H9 (cell line): ENCODE data around the gene GNPNAT1. TPM values are rescaled to one million over a fixed set of nuclear protein-coding genes. Genes with fewer than 3 reads are reported as not detected.

Experiments used
- DNase-seq: peaks from one replicate; pipeline ENCODE4 v3.0.0-alpha.2; 2017
- H2AFZ ChIP-seq: one replicate; pipeline ENCODE4 v1.6.1; 2013; ENCODE audit warnings: mild to moderate bottlenecking, low read length, control low read depth, moderate library complexity
- H2AK5ac ChIP-seq: 2 replicates; pipeline ENCODE4 v1.6.1; 2013; ENCODE audit warnings: low read length, control low read depth, mixed read lengths; ENCODE audit not compliant: insufficient read length
- H2BK120ac ChIP-seq: one replicate; pipeline ENCODE4 v1.6.1; 2013; ENCODE audit warnings: low read depth, mild to moderate bottlenecking, low read length, control low read depth, inconsistent platforms; ENCODE audit not compliant: poor library complexity, severe bottlenecking
- H2BK12ac ChIP-seq: 2 replicates; pipeline ENCODE4 v1.6.1; 2013; ENCODE audit warnings: low read length, control low read depth, mixed read lengths, low read depth; ENCODE audit not compliant: insufficient read length
- H2BK15ac ChIP-seq: 2 replicates; pipeline ENCODE4 v1.6.1; 2013; ENCODE audit warnings: low read depth, low read length, control low read depth
- H2BK20ac ChIP-seq: one replicate; pipeline ENCODE4 v1.6.1; 2013; ENCODE audit warnings: low read depth, mild to moderate bottlenecking, low read length, control low read depth, inconsistent platforms; ENCODE audit not compliant: poor library complexity, severe bottlenecking
- H2BK5ac ChIP-seq: 2 replicates; pipeline ENCODE4 v1.6.1; 2013; ENCODE audit warnings: low read length, control low read depth, mixed read lengths; ENCODE audit not compliant: insufficient read length
- H3K14ac ChIP-seq: 2 replicates; pipeline ENCODE4 v1.6.1; 2013; ENCODE audit warnings: low read length, control low read depth; ENCODE audit not compliant: insufficient read depth
- H3K18ac ChIP-seq: 2 replicates; pipeline ENCODE4 v1.6.1; 2013; ENCODE audit warnings: low read depth, mild to moderate bottlenecking, mixed read lengths, low read length, control low read depth; ENCODE audit not compliant: insufficient read length
- H3K23ac ChIP-seq: 2 replicates; pipeline ENCODE4 v1.6.1; 2013; ENCODE audit warnings: low read length, control low read depth, mixed read lengths, low read depth; ENCODE audit not compliant: insufficient read length
- H3K23me2 ChIP-seq: 2 replicates; pipeline ENCODE4 v1.6.1; 2013; ENCODE audit warnings: low read depth, mild to moderate bottlenecking, mixed read lengths, low read length, control low read depth; ENCODE audit not compliant: insufficient read length, poor library complexity, severe bottlenecking
- H3K27ac ChIP-seq: 2 replicates; pipeline ENCODE4 v1.5.1; 2013; ENCODE audit warnings: low read length, control low read depth, mixed read lengths, low read depth; ENCODE audit not compliant: insufficient read length
- H3K27me3 ChIP-seq: 2 replicates; pipeline ENCODE4 v1.6.1; 2013; ENCODE audit warnings: low read length, control low read depth, inconsistent platforms; ENCODE audit not compliant: insufficient read depth
- H3K4ac ChIP-seq: 2 replicates; pipeline ENCODE4 v1.6.1; 2013; ENCODE audit warnings: low read depth, mild to moderate bottlenecking, control low read depth, inconsistent platforms, low read length, moderate library complexity
- H3K4me1 ChIP-seq: 2 replicates; pipeline ENCODE4 v1.6.1; 2013; ENCODE audit warnings: low read length, control low read depth, inconsistent platforms; ENCODE audit not compliant: insufficient read depth
- H3K4me2 ChIP-seq: 2 replicates; pipeline ENCODE4 v1.6.1; 2013; ENCODE audit warnings: low read length, control low read depth, mixed read lengths; ENCODE audit not compliant: insufficient read length, insufficient read depth
- H3K56ac ChIP-seq: 2 replicates; pipeline ENCODE4 v1.6.1; 2013; ENCODE audit warnings: low read depth, mild to moderate bottlenecking, mixed read lengths, low read length, control low read depth; ENCODE audit not compliant: insufficient read length
- H3K79me1 ChIP-seq: 2 replicates; pipeline ENCODE4 v1.6.1; 2013; ENCODE audit warnings: low read depth, mild to moderate bottlenecking, moderate library complexity, low read length, control low read depth, inconsistent platforms; ENCODE audit not compliant: insufficient read depth, poor library complexity, severe bottlenecking
- H3K79me2 ChIP-seq: 2 replicates; pipeline ENCODE4 v1.6.1; 2013; ENCODE audit warnings: low read length, control low read depth, inconsistent platforms; ENCODE audit not compliant: insufficient read depth
- H3K9ac ChIP-seq: 2 replicates; pipeline ENCODE4 v1.6.1; 2013; ENCODE audit warnings: low read length, control low read depth, mixed read lengths; ENCODE audit not compliant: insufficient read length; ENCODE audit errors: extremely low read depth
- H3K9me3 ChIP-seq: one replicate; pipeline ENCODE4 v1.6.1; 2013; ENCODE audit warnings: low read depth, low read length, inconsistent platforms; ENCODE audit not compliant: control insufficient read depth
- H3T11ph ChIP-seq: one replicate; pipeline ENCODE4 v1.6.1; 2013; ENCODE audit warnings: mild to moderate bottlenecking, low read length, control low read depth, inconsistent platforms
- H4K20me1 ChIP-seq: one replicate; pipeline ENCODE4 v1.6.1; 2013; ENCODE audit not compliant: control insufficient read depth, insufficient read length, insufficient read depth
- H4K5ac ChIP-seq: 2 replicates; pipeline ENCODE4 v1.6.1; 2013; ENCODE audit warnings: low read depth, mild to moderate bottlenecking, mixed read lengths, low read length, control low read depth; ENCODE audit not compliant: insufficient read length
- H4K8ac ChIP-seq: replicated peaks from 2 replicates; pipeline ENCODE4 v1.6.1; 2013; ENCODE audit warnings: low read length, control low read depth, mixed read lengths, low read depth; ENCODE audit not compliant: insufficient read length
- H4K91ac ChIP-seq: 2 replicates; pipeline ENCODE4 v1.6.1; 2013; ENCODE audit warnings: low read depth, mild to moderate bottlenecking, moderate library complexity, mixed read lengths, low read length, control low read depth; ENCODE audit not compliant: insufficient read length
- H3K27ac Mint-ChIP-seq, 3 experiments: 2 replicates in 2 of 3; 3 replicates in 1 of 3; pipeline ENCODE4 v1.8.0; 2020 to 2021; ENCODE audit warnings: mixed read lengths in 3 of 3, mild to moderate bottlenecking in 1 of 3, moderate library complexity in 1 of 3
- H3K27me3 Mint-ChIP-seq: 2 replicates; pipeline ENCODE4 v1.8.0; 2021; ENCODE audit warnings: low read depth, mild to moderate bottlenecking, moderate library complexity, mixed read lengths
- H3K36me3 Mint-ChIP-seq, 3 experiments: 2 replicates in 2 of 3; 3 replicates in 1 of 3; pipeline ENCODE4 v1.8.0; 2020 to 2021; ENCODE audit warnings: low read depth in 3 of 3, mixed read lengths in 3 of 3; ENCODE audit not compliant: insufficient read depth in 1 of 3
- H3K4me1 Mint-ChIP-seq, 2 experiments: 2 replicates each; pipeline ENCODE4 v1.8.0; 2020; ENCODE audit warnings: mixed read lengths in 2 of 2
- H3K4me3 Mint-ChIP-seq, 2 experiments: 2 replicates in 1 of 2; 3 replicates in 1 of 2; pipeline ENCODE4 v1.8.0; 2020 to 2021; ENCODE audit warnings: mild to moderate bottlenecking in 2 of 2, mixed read lengths in 2 of 2, moderate library complexity in 1 of 2
- H3K9me3 Mint-ChIP-seq, 2 experiments: 2 replicates in 1 of 2; 3 replicates in 1 of 2; pipeline ENCODE4 v1.8.0; 2020; ENCODE audit warnings: mild to moderate bottlenecking in 2 of 2, mixed read lengths in 2 of 2, moderate library complexity in 1 of 2
- WGBS: extraction: QIAGEN DNeasy Blood & Tissue Kit; methylation state at CpG from one replicate; pipeline ENCODE4 v1.1.7; 2013; ENCODE audit warnings: missing lambda C conversion rate, low lambda C conversion rate, mixed read lengths; ENCODE audit not compliant: insufficient read length; ENCODE audit errors: extremely low coverage; 5-methylcytosine and 5-hydroxymethylcytosine counted together
- total RNA-seq: library from RNA; stranded (reverse); gene quantifications from 2 replicates; pipeline ENCODE4 v1.2.1, GENCODE V29; 2021
- TF ChIP-seq, protein P1 (sequence below): fragments of 200-600 bp; sonication (generic); conservative IDR thresholded peaks from 3 replicates; pipeline ENCODE4 v1.8.0; 2021; ENCODE audit warnings: antibody characterized with exemption, mild to moderate bottlenecking

The GNPNAT1 gene
- total RNA-seq, 1 experiment from 2014 or later, result 49.0 TPM

DNA sequence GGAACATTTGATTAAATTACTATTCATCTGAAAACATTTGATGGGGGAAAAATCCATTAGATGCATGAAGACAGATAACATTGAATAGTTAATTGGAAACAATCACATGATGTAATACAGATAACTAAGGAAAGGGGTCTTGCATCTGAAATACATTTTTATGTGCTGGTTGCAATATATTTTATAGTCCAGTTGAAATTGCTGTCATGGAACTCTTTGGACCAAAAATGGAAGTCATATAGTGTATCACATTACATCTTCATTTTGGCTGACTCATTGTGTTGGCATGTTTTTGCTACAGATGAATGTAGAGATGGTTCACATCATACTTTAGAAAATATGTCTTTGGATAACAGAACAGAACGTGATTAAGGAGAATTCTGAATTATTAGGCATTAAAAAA, 43.0 kb upstream of the GNPNAT1 start:
- Mint-ChIP-seq H3K4me3 (no peak overlapping the region), H3K36me3 (peaks cover 0 to 3% (median 0%) of the 10 kb centered on the region in 3 experiments; a peak in 2 of 7 replicates), H3K27me3 (no peaks in the 10 kb centered on the region), H3K4me1 (peaks cover 39 to 43% of the 10 kb centered on the region in 2 experiments), H3K27ac (no peak overlapping the region), H3K9me3 (peaks cover 2 to 7% of the 10 kb centered on the region in 2 experiments; a peak in 2 of 5 replicates)
- Histone ChIP-seq H2BK12ac (no peak overlapping the region), H3K4me1 (peaks cover 3% of the 10 kb centered on the region; the same call in 1 of the 2 replicates), H2BK5ac (no peak overlapping the region), H3K18ac (no peak overlapping the region), H3K9ac (no peak overlapping the region), H3K79me2 (no peaks in the 10 kb centered on the region), H2BK120ac (no peak overlapping the region), H3K27ac (no peak overlapping the region), H3K4ac (no peak overlapping the region), H2AK5ac (no peak overlapping the region), H4K8ac (no peak overlapping the region), H3K9me3 (no peaks in the 10 kb centered on the region), H3K27me3 (no peaks in the 10 kb centered on the region), H3K14ac (no peak overlapping the region), H3T11ph (no peak overlapping the region), H3K56ac (no peak overlapping the region), H2AFZ (no peak overlapping the region), H2BK15ac (no peak overlapping the region), H2BK20ac (no peak overlapping the region), H4K20me1 (no peaks in the 10 kb centered on the region), H3K23me2 (no peaks in the 10 kb centered on the region), H4K91ac (no peak overlapping the region), H4K5ac (no peak overlapping the region), H3K79me1 (no peaks in the 10 kb centered on the region), H3K4me2 (no peak overlapping the region), H3K23ac (no peak overlapping the region)
- TF ChIP-seq, protein P1, sequence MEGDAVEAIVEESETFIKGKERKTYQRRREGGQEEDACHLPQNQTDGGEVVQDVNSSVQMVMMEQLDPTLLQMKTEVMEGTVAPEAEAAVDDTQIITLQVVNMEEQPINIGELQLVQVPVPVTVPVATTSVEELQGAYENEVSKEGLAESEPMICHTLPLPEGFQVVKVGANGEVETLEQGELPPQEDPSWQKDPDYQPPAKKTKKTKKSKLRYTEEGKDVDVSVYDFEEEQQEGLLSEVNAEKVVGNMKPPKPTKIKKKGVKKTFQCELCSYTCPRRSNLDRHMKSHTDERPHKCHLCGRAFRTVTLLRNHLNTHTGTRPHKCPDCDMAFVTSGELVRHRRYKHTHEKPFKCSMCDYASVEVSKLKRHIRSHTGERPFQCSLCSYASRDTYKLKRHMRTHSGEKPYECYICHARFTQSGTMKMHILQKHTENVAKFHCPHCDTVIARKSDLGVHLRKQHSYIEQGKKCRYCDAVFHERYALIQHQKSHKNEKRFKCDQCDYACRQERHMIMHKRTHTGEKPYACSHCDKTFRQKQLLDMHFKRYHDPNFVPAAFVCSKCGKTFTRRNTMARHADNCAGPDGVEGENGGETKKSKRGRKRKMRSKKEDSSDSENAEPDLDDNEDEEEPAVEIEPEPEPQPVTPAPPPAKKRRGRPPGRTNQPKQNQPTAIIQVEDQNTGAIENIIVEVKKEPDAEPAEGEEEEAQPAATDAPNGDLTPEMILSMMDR, result no peak
- no peak for DNase-seq
- WGBS, result no CpG with 5 or more reads among the region's 1 CpG
